HepG2 (cell line): ENCODE data around the gene LMTK2. TPM values are rescaled to one million over a fixed set of nuclear protein-coding genes. Genes with fewer than 3 reads are reported as not detected.

Source experiments
- EP300 ChIP-seq, 3 experiments: sonication (generic) in 1 of 3; formaldehyde crosslinking in 1 of 3; IDR thresholded peaks; 2 replicates each; pipeline versions ENCODE4 v1.5.1 to v1.6.1; 2011 to 2020; ENCODE audit warnings: low read depth in 2 of 3, low read length in 2 of 3, borderline replicate concordance in 1 of 3, improper control_type of control experiment in 1 of 3, mild to moderate bottlenecking in 1 of 3, missing genetic modification reagents in 1 of 3, moderate library complexity in 1 of 3
- FOXO4 ChIP-seq: sonication (generic); formaldehyde crosslinking; conservative IDR thresholded peaks from 2 replicates; pipeline ENCODE4 v1.8.1; 2023; ENCODE audit warnings: missing genetic modification reagents
- MEIS1 ChIP-seq: sonication (generic); formaldehyde crosslinking; IDR thresholded peaks from 2 replicates; pipeline ENCODE4 v1.9.0; 2021; ENCODE audit warnings: mild to moderate bottlenecking, missing genetic modification reagents, moderate library complexity, borderline replicate concordance
- MLX ChIP-seq: IDR thresholded peaks from 2 replicates; pipeline ENCODE4 v1.6.1; 2016
- NPAS2 ChIP-seq: sonication (generic); formaldehyde crosslinking; IDR thresholded peaks from 2 replicates; pipeline ENCODE4 v1.8.0; 2022; ENCODE audit warnings: mild to moderate bottlenecking, missing genetic modification reagents, borderline replicate concordance
- ZNF281 ChIP-seq: sonication (generic); formaldehyde crosslinking; IDR thresholded peaks from 2 replicates; pipeline ENCODE4 v1.4.0; 2020; ENCODE audit warnings: missing genetic modification reagents, borderline replicate concordance
- ZNF460 ChIP-seq: sonication (generic); formaldehyde crosslinking; IDR thresholded peaks from 2 replicates; pipeline ENCODE4 v1.5.1; 2020; ENCODE audit warnings: missing genetic modification reagents, mild to moderate bottlenecking, borderline replicate concordance
- ZNF563 ChIP-seq: sonication (generic); formaldehyde crosslinking; IDR thresholded peaks from 2 replicates; pipeline ENCODE4 v1.8.0; 2022; ENCODE audit warnings: mild to moderate bottlenecking, moderate library complexity, missing genetic modification reagents
- ZNF777 ChIP-seq: sonication (generic); formaldehyde crosslinking; IDR thresholded peaks from 2 replicates; pipeline ENCODE4 v1.4.0; 2020; ENCODE audit warnings: missing genetic modification reagents
- ZXDC ChIP-seq: sonication (generic); formaldehyde crosslinking; IDR thresholded peaks from 2 replicates; pipeline ENCODE4 v1.5.0; 2020; ENCODE audit warnings: mild to moderate bottlenecking, missing genetic modification reagents
- polyA plus RNA-seq, 8 experiments: library from polyadenylated mRNA; depleted of rRNA in 3 of 8; stranded (reverse) in 7 of 8; unstranded in 1 of 8; fragments of >200 nt; fragmentation: Illumina TruSeq in 4 of 8; extraction: Trizol in 4 of 8; gene quantifications; 2 replicates each; pipeline versions ENCODE4 v1.2.1 to v1.2.3, GENCODE V29; 2011 to 2016; ENCODE audit warnings: low read depth in 4 of 8, missing spikeins in 1 of 8, mixed read lengths in 1 of 8; ENCODE audit not compliant: insufficient read depth in 1 of 8
- total RNA-seq, 5 experiments: library from RNA; depleted of rRNA; stranded (reverse); fragments of >200 nt; fragmentation: Illumina TruSeq; extraction: Trizol; gene quantifications; 2 replicates each; pipeline ENCODE4 v1.2.3, GENCODE V29; 2016; ENCODE audit warnings: low read depth in 1 of 5
- TF ChIP-seq, protein P1 (sequence below): sonication (generic); formaldehyde crosslinking; IDR thresholded peaks from 2 replicates; pipeline ENCODE4 v1.8.1; 2023; ENCODE audit warnings: mild to moderate bottlenecking, missing genetic modification reagents

LMTK2 gene
- total and polyA plus RNA-seq, 2 of the 13 experiments (the other 11 are each of a cell fraction or from before 2014, with no cell fraction given): 9.5 to 11.7 TPM

GRCh38 chr7:98211676-98212531 lies 105.2 kb downstream of the LMTK2 start (continued):
- peak; percentile 84 for TF ChIP-seq ZNF281 (CRISPR knock-in tag)
- 0 out of 2 replicates have a peak, but pooled peaks have one; percentile 17 for TF ChIP-seq MEIS1
- peak in 1 of 2 experiments; percentile 59; a peak in 1 of 4 replicates for TF ChIP-seq EP300 (IDR thresholded peaks at IDR 0.05; ENCODE audit: low read depth in 2 of 2, low read length in 2 of 2)
- TF ChIP-seq EP300 (CRISPR knock-in tag; IDR thresholded peaks at IDR 0.05; ENCODE audit: borderline replicate concordance): peak; percentile 49; the same call in 1 of the 2 replicates
- TF ChIP-seq ZNF563: 0 out of 2 replicates have a peak, but pooled peaks have one; percentile 56
- TF ChIP-seq FOXO4 (CRISPR knock-in tag): no peak
- TF ChIP-seq, protein P1, sequence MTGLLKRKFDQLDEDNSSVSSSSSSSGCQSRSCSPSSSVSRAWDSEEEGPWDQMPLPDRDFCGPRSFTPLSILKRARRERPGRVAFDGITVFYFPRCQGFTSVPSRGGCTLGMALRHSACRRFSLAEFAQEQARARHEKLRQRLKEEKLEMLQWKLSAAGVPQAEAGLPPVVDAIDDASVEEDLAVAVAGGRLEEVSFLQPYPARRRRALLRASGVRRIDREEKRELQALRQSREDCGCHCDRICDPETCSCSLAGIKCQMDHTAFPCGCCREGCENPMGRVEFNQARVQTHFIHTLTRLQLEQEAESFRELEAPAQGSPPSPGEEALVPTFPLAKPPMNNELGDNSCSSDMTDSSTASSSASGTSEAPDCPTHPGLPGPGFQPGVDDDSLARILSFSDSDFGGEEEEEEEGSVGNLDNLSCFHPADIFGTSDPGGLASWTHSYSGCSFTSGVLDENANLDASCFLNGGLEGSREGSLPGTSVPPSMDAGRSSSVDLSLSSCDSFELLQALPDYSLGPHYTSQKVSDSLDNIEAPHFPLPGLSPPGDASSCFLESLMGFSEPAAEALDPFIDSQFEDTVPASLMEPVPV (CRISPR knock-in tag): peak; percentile 59; the same call in 1 of the 2 replicates
- TF ChIP-seq ZXDC: no peak
- peak; percentile 81 for TF ChIP-seq ZNF777
- TF ChIP-seq ZNF460 (CRISPR knock-in tag): peak; percentile 63; the same call in 1 of the 2 replicates
- no peak for TF ChIP-seq NPAS2 (CRISPR knock-in tag)
- 0 out of 2 replicates have a peak, but pooled peaks have one; percentile 39 for TF ChIP-seq MLX (CRISPR knock-in tag)
